HCT116 (cell line): Measurements from ENCODE around the gene CCL27. TPM values are rescaled to one million over a fixed set of nuclear protein-coding genes. Genes with fewer than 3 reads are reported as not detected.

ENCODE experiments used
- ATAC-seq: fragments of 200-7000 bp; cut with Tn5 transposase; 2 replicates; pipeline ENCODE4 v1.9.1; 2020; ENCODE audit warnings: mild to moderate bottlenecking, moderate library complexity
- BruUV-seq: library from RNA; stranded (reverse); fragments of 400-500 nt; replicated peaks from 2 replicates; lab custom pipeline; 2021; lab: Mats Ljungman, UMichigan
- CTCF ChIA-PET: fragments of 300-600 bp; sonication (Branson Sonifier 250); formaldehyde crosslinking; loops from one replicate; lab custom pipeline; 2021; ENCODE audit warnings: antibody characterized with exemption; lab: Charles Lee
- POLR2A ChIA-PET: fragments of 300-600, 350-600 bp; sonication (Branson Sonifier 250); formaldehyde crosslinking; loops from one replicate; lab custom pipeline; 2021; ENCODE audit warnings: antibody characterized with exemption; lab: Charles Lee
- RAD21 ChIA-PET, 2 experiments: fragments of 300-600 bp; sonication (Branson Sonifier 250); formaldehyde crosslinking; loops; one replicate each; lab custom pipeline; 2023; ENCODE audit warnings: low total read pairs in 2 of 2; ENCODE audit not compliant: uncharacterized antibody in 2 of 2, unreplicated experiment in 2 of 2, low non-redundant PET in 1 of 2; lab: Charles Lee
- DNase-seq: peaks from one replicate; pipeline ENCODE4 v3.0.0-alpha.2; 2010; ENCODE audit warnings: low read depth, low spot score
- H2AFZ ChIP-seq: fragments of 200-600 bp; shearing (Covaris generic), sonication (generic); 2 replicates; pipeline ENCODE4 v1.6.1; 2017; ENCODE audit warnings: low read depth, mixed run types, mixed read lengths, antibody characterized with exemption, low read length; ENCODE audit not compliant: poor library complexity, severe bottlenecking
- H3K27ac ChIP-seq: 2 replicates; pipeline ENCODE4 v1.5.1; 2012; ENCODE audit warnings: low read depth, low read length
- H3K27me3 ChIP-seq: fragments of 200-600 bp; sonication (generic); 2 replicates; pipeline ENCODE4 v1.6.1; 2016; ENCODE audit warnings: mixed run types, low read length, mixed read lengths; ENCODE audit not compliant: insufficient read depth
- H3K36me3 ChIP-seq, 2 experiments: fragments of 200-500 bp in 1 of 2; fragments of 200-600 bp in 1 of 2; sonication (Bioruptor generic) in 1 of 2; sonication (generic) in 1 of 2; 2 replicates each; pipeline versions ENCODE4 v1.5.1 to v1.6.1; 2014 to 2016; ENCODE audit warnings: low read length in 2 of 2, inconsistent platforms in 1 of 2, mixed read lengths in 1 of 2, mixed run types in 1 of 2; ENCODE audit not compliant: insufficient read depth in 2 of 2, control insufficient read depth in 1 of 2
- H3K4me1 ChIP-seq, 2 experiments: fragments of 200-600 bp in 1 of 2; sonication (generic) in 1 of 2; 2 replicates each; pipeline versions ENCODE4 v1.5.1 to v1.6.1; 2012 to 2017; ENCODE audit warnings: low read length in 2 of 2, inconsistent platforms in 1 of 2, mild to moderate bottlenecking in 1 of 2, mixed read lengths in 1 of 2, mixed run types in 1 of 2, moderate library complexity in 1 of 2; ENCODE audit not compliant: insufficient read depth in 2 of 2, control insufficient read depth in 1 of 2
- H3K4me2 ChIP-seq: fragments of 200-600 bp; sonication (generic); 2 replicates; pipeline ENCODE4 v1.6.1; 2017; ENCODE audit warnings: mixed run types, low read length, mixed read lengths
- H3K4me3 ChIP-seq, 2 experiments: fragments of 200-600 bp in 1 of 2; sonication (generic) in 1 of 2; replicated peaks in 1 of 2; 2 replicates each; pipeline ENCODE4 v1.5.1; 2011 to 2016; ENCODE audit warnings: low read length in 2 of 2, control low read depth in 1 of 2, low read depth in 1 of 2, mild to moderate bottlenecking in 1 of 2, mixed read lengths in 1 of 2, mixed run types in 1 of 2
- H3K79me2 ChIP-seq: fragments of 200-600 bp; sonication (generic); 2 replicates; pipeline ENCODE4 v1.6.1; 2017; ENCODE audit warnings: mild to moderate bottlenecking, mixed run types, low read length, moderate library complexity, mixed read lengths; ENCODE audit not compliant: insufficient read depth
- H3K9ac ChIP-seq: fragments of 200-600 bp; sonication (generic); 2 replicates; pipeline ENCODE4 v1.6.1; 2016; ENCODE audit warnings: low read length, mixed read lengths
- H3K9me2 ChIP-seq: fragments of 200-600 bp; sonication (generic), shearing (Covaris generic); 2 replicates; pipeline ENCODE4 v1.6.1; 2017; ENCODE audit warnings: mixed run types, mild to moderate bottlenecking, moderate library complexity; ENCODE audit not compliant: insufficient read depth
- H3K9me3 ChIP-seq, 2 experiments: fragments of 200-500 bp in 1 of 2; fragments of 200-600 bp in 1 of 2; sonication (Bioruptor generic) in 1 of 2; sonication (generic) in 1 of 2; 2 replicates each; pipeline ENCODE4 v1.6.1; 2014 to 2017; ENCODE audit warnings: low read length in 2 of 2, mixed read lengths in 2 of 2, inconsistent platforms in 1 of 2, low read depth in 1 of 2, mild to moderate bottlenecking in 1 of 2, mixed run types in 1 of 2, moderate library complexity in 1 of 2; ENCODE audit not compliant: control insufficient read depth in 1 of 2, insufficient read depth in 1 of 2
- H4K20me1 ChIP-seq: fragments of 200-600 bp; sonication (generic), shearing (Covaris generic); 2 replicates; pipeline ENCODE4 v1.6.1; 2017; ENCODE audit warnings: mixed run types, mild to moderate bottlenecking, moderate library complexity; ENCODE audit not compliant: insufficient read depth
- CBX3 ChIP-seq: IDR thresholded peaks from 2 replicates; pipeline ENCODE4 v1.6.1; 2012; ENCODE audit warnings: low read depth
- CEBPB ChIP-seq: IDR thresholded peaks from 2 replicates; pipeline ENCODE4 v1.6.1; 2012; ENCODE audit warnings: low read depth
- EGR1 ChIP-seq: IDR thresholded peaks from 2 replicates; pipeline ENCODE4 v1.6.1; 2012; ENCODE audit warnings: low read depth
- ELF1 ChIP-seq: IDR thresholded peaks from 2 replicates; pipeline ENCODE4 v1.6.1; 2012; ENCODE audit warnings: low read depth, borderline replicate concordance
- EZH2 ChIP-seq: fragments of 200-600 bp; sonication (generic); IDR thresholded peaks from 2 replicates; pipeline ENCODE4 v1.6.1; 2017; ENCODE audit warnings: antibody characterized with exemption, mixed run types
- EZH2phosphoT487 ChIP-seq: fragments of 200-600 bp; IDR thresholded peaks from 2 replicates; pipeline ENCODE4 v1.6.1; 2018; ENCODE audit warnings: antibody characterized with exemption, borderline replicate concordance
- POLR2A ChIP-seq: IDR thresholded peaks from 2 replicates; pipeline ENCODE4 v1.7.0; 2011; ENCODE audit warnings: borderline replicate concordance; ENCODE audit not compliant: insufficient read depth, insufficient read length; ENCODE audit errors: extremely low read depth
- POLR2AphosphoS5 ChIP-seq: IDR thresholded peaks from 2 replicates; pipeline ENCODE4 v1.6.1; 2011; ENCODE audit warnings: mild to moderate bottlenecking, low read depth, low read length, moderate library complexity
- RAD21 ChIP-seq: IDR thresholded peaks from 2 replicates; pipeline ENCODE4 v1.6.1; 2012; ENCODE audit warnings: low read depth, mild to moderate bottlenecking
- SP1 ChIP-seq: IDR thresholded peaks from 2 replicates; pipeline ENCODE4 v1.6.1; 2012; ENCODE audit warnings: low read depth
- SRF ChIP-seq: IDR thresholded peaks from 2 replicates; pipeline ENCODE4 v1.6.1; 2012; ENCODE audit warnings: low read depth
- TCF7L2 ChIP-seq: IDR thresholded peaks from 2 replicates; pipeline ENCODE4 v1.7.0; 2011; ENCODE audit warnings: borderline replicate concordance, inconsistent platforms; ENCODE audit not compliant: insufficient read depth, insufficient read length; ENCODE audit errors: extremely low read depth
- YY1 ChIP-seq: IDR thresholded peaks from 2 replicates; pipeline ENCODE4 v1.6.1; 2011; ENCODE audit warnings: low read length, low read depth, moderate library complexity, mild to moderate bottlenecking; ENCODE audit not compliant: insufficient replicate concordance; ENCODE audit errors: extremely low read depth
- ZNF274 ChIP-seq: fragments of 200-500 bp; sonication (Bioruptor generic); IDR thresholded peaks from 2 replicates; pipeline ENCODE4 v1.6.1; 2014; ENCODE audit warnings: mild to moderate bottlenecking, low read depth, low read length, inconsistent platforms
- intact Hi-C: fragments of 100-400 bp; cut with micrococcal nuclease; formaldehyde crosslinking; loops from 2 replicates; pipeline ENCODE4 v1.10.0; 2022
- total RNA-seq: library from RNA; stranded (reverse); gene quantifications from one replicate; pipeline ENCODE4 v1.2.1, GENCODE V29; 2021; ENCODE audit not compliant: unreplicated experiment
- TF ChIP-seq, protein P1 (sequence below): IDR thresholded peaks from 2 replicates; pipeline ENCODE4 v1.6.1; 2012
- TF ChIP-seq, protein P2 (sequence below): IDR thresholded peaks from 2 replicates; pipeline ENCODE4 v1.6.1; 2011; ENCODE audit warnings: mild to moderate bottlenecking, low read length, moderate library complexity; ENCODE audit not compliant: insufficient replicate concordance; ENCODE audit errors: extremely low read depth
- TF ChIP-seq, protein P3 (sequence below): IDR thresholded peaks from 2 replicates; pipeline ENCODE4 v1.6.1; 2012
- TF ChIP-seq, protein P4 (sequence below): IDR thresholded peaks from 2 replicates; pipeline ENCODE4 v1.6.1; 2012; ENCODE audit warnings: low read depth
- TF ChIP-seq, protein P5 (sequence below), 3 experiments: fragments of 200-600 bp in 1 of 3; sonication (generic) in 1 of 3; IDR thresholded peaks in 2 of 3; conservative IDR thresholded peaks in 1 of 3; 2 replicates each; pipeline ENCODE4 v1.5.1; 2012 to 2017; ENCODE audit warnings: low read depth in 2 of 3, low read length in 2 of 3, antibody characterized with exemption in 1 of 3, borderline replicate concordance in 1 of 3, control low read depth in 1 of 3, mild to moderate bottlenecking in 1 of 3, mixed read lengths in 1 of 3, mixed run types in 1 of 3, moderate library complexity in 1 of 3; ENCODE audit not compliant: insufficient read depth in 1 of 3

CCL27 gene
- total RNA-seq, 1 experiment from 2014 or later: 1.0 TPM

DNA sequence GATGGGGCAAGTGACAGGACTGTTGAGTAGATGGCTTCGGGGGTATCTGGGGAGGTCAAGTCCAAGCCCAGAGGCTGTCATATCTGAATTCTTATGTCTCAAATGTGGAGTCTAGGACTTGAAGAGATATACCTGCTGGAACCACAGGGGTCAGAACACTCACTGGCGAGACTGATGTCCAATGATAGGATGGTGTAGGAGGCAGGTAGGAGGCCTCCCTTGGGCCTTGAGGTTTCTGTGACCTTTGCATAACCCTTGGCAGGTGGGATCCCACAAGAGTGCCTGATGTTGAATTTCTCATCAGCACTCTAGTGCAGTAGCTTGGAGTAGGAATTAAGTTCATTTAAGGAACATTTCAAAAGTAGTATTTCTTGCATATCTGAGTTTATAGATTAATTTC lies 44.7 kb upstream of the CCL27 start:
- H3K4me3 ChIP-seq: no peak overlapping the region
- H3K4me1 ChIP-seq: 0 out of 4 replicates have a peak, but pooled peaks cover 0 to 4% of the 10 kb centered on the region in 2 experiments
- ChIA-PET CTCF (no interaction called here), RAD21 (no interaction called here)
- no peaks in the 10 kb centered on the region for H3K9me2 ChIP-seq
- no peaks in the 10 kb centered on the region for H3K9me3 ChIP-seq
- DNase-seq: no peak
- H3K79me2 ChIP-seq: no peaks in the 10 kb centered on the region
- no peak overlapping the region for H3K4me2 ChIP-seq
- H3K27ac ChIP-seq: no peak overlapping the region
- ATAC-seq: no peak
- H3K9ac ChIP-seq: no peak overlapping the region
- intact Hi-C loops: no loop called here
- TF ChIP-seq, protein P1, sequence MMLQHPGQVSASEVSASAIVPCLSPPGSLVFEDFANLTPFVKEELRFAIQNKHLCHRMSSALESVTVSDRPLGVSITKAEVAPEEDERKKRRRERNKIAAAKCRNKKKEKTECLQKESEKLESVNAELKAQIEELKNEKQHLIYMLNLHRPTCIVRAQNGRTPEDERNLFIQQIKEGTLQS: no peak
- no peak for TF ChIP-seq CEBPB
- TF ChIP-seq SP1: no peak
- TF ChIP-seq YY1: no peak
- no peak for TF ChIP-seq ELF1
- TF ChIP-seq CBX3: no peak
- TF ChIP-seq, protein P2, sequence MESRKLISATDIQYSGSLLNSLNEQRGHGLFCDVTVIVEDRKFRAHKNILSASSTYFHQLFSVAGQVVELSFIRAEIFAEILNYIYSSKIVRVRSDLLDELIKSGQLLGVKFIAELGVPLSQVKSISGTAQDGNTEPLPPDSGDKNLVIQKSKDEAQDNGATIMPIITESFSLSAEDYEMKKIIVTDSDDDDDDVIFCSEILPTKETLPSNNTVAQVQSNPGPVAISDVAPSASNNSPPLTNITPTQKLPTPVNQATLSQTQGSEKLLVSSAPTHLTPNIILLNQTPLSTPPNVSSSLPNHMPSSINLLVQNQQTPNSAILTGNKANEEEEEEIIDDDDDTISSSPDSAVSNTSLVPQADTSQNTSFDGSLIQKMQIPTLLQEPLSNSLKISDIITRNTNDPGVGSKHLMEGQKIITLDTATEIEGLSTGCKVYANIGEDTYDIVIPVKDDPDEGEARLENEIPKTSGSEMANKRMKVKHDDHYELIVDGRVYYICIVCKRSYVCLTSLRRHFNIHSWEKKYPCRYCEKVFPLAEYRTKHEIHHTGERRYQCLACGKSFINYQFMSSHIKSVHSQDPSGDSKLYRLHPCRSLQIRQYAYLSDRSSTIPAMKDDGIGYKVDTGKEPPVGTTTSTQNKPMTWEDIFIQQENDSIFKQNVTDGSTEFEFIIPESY: no peak
- no peak for TF ChIP-seq POLR2AphosphoS5
- no peak for TF ChIP-seq EZH2
- TF ChIP-seq ZNF274: no peak
- TF ChIP-seq, protein P3, sequence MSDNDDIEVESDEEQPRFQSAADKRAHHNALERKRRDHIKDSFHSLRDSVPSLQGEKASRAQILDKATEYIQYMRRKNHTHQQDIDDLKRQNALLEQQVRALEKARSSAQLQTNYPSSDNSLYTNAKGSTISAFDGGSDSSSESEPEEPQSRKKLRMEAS: no peak
- no peak for TF ChIP-seq EZH2phosphoT487
- TF ChIP-seq, protein P4, sequence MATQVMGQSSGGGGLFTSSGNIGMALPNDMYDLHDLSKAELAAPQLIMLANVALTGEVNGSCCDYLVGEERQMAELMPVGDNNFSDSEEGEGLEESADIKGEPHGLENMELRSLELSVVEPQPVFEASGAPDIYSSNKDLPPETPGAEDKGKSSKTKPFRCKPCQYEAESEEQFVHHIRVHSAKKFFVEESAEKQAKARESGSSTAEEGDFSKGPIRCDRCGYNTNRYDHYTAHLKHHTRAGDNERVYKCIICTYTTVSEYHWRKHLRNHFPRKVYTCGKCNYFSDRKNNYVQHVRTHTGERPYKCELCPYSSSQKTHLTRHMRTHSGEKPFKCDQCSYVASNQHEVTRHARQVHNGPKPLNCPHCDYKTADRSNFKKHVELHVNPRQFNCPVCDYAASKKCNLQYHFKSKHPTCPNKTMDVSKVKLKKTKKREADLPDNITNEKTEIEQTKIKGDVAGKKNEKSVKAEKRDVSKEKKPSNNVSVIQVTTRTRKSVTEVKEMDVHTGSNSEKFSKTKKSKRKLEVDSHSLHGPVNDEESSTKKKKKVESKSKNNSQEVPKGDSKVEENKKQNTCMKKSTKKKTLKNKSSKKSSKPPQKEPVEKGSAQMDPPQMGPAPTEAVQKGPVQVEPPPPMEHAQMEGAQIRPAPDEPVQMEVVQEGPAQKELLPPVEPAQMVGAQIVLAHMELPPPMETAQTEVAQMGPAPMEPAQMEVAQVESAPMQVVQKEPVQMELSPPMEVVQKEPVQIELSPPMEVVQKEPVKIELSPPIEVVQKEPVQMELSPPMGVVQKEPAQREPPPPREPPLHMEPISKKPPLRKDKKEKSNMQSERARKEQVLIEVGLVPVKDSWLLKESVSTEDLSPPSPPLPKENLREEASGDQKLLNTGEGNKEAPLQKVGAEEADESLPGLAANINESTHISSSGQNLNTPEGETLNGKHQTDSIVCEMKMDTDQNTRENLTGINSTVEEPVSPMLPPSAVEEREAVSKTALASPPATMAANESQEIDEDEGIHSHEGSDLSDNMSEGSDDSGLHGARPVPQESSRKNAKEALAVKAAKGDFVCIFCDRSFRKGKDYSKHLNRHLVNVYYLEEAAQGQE: no peak
- no peak for TF ChIP-seq POLR2A
- no peak for TF ChIP-seq EGR1
- TF ChIP-seq TCF7L2: no peak
- TF ChIP-seq RAD21: no peak
- TF ChIP-seq, protein P5, sequence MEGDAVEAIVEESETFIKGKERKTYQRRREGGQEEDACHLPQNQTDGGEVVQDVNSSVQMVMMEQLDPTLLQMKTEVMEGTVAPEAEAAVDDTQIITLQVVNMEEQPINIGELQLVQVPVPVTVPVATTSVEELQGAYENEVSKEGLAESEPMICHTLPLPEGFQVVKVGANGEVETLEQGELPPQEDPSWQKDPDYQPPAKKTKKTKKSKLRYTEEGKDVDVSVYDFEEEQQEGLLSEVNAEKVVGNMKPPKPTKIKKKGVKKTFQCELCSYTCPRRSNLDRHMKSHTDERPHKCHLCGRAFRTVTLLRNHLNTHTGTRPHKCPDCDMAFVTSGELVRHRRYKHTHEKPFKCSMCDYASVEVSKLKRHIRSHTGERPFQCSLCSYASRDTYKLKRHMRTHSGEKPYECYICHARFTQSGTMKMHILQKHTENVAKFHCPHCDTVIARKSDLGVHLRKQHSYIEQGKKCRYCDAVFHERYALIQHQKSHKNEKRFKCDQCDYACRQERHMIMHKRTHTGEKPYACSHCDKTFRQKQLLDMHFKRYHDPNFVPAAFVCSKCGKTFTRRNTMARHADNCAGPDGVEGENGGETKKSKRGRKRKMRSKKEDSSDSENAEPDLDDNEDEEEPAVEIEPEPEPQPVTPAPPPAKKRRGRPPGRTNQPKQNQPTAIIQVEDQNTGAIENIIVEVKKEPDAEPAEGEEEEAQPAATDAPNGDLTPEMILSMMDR (IDR thresholded peaks at IDR 0.05 in 2 of 3, conservative IDR thresholded peaks at IDR 0.05 in 1 of 3; ENCODE audit: borderline replicate concordance in 1 of 3, insufficient read depth in 1 of 3, low read depth in 2 of 3, low read length in 2 of 3): no peak
- TF ChIP-seq SRF: no peak
- TF ChIP-seq, all 23 proteins: peak for 0
- Histone ChIP-seq H4K20me1 (no peaks in the 10 kb centered on the region), H2AFZ (no peak overlapping the region), H3K36me3 (no peaks in the 10 kb centered on the region), H3K27me3 (no peaks in the 10 kb centered on the region)
- no TSS peak for BruUV-seq
- POLR2A ChIA-PET: no interaction called here
